Measurements from ENCODE around the gene KIF24.

GRCh38 chr9:34291423-34291822 lies 37.6 kb downstream of the KIF24 start:
- TF ChIP-seq, protein P1, sequence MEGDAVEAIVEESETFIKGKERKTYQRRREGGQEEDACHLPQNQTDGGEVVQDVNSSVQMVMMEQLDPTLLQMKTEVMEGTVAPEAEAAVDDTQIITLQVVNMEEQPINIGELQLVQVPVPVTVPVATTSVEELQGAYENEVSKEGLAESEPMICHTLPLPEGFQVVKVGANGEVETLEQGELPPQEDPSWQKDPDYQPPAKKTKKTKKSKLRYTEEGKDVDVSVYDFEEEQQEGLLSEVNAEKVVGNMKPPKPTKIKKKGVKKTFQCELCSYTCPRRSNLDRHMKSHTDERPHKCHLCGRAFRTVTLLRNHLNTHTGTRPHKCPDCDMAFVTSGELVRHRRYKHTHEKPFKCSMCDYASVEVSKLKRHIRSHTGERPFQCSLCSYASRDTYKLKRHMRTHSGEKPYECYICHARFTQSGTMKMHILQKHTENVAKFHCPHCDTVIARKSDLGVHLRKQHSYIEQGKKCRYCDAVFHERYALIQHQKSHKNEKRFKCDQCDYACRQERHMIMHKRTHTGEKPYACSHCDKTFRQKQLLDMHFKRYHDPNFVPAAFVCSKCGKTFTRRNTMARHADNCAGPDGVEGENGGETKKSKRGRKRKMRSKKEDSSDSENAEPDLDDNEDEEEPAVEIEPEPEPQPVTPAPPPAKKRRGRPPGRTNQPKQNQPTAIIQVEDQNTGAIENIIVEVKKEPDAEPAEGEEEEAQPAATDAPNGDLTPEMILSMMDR (conservative IDR thresholded peaks at IDR 0.05; ENCODE audit: low read depth, low read length): no peak
- no peak for TF ChIP-seq ELK1 (IDR thresholded peaks at IDR 0.05; ENCODE audit: borderline replicate concordance, low read depth, low read length)
- TF ChIP-seq MAFK (IDR thresholded peaks at IDR 0.05; ENCODE audit: low read depth, low read length): no peak
- TF ChIP-seq RAD21 (IDR thresholded peaks at IDR 0.05; ENCODE audit: low read length): no peak
- TF ChIP-seq RCOR1 (IDR thresholded peaks at IDR 0.05; ENCODE audit: insufficient replicate concordance, low read length): no peak
- no peak for TF ChIP-seq MXI1 (IDR thresholded peaks at IDR 0.05; ENCODE audit: borderline replicate concordance, low read depth, low read length)
- TF ChIP-seq RFX5 (IDR thresholded peaks at IDR 0.05; ENCODE audit: low read depth, low read length): no peak
- TF ChIP-seq USF2 (IDR thresholded peaks at IDR 0.05; ENCODE audit: low read depth, low read length): no peak
- no peak for TF ChIP-seq POLR2A (IDR thresholded peaks at IDR 0.05; ENCODE audit: low read depth, low read length)
